Measurements from ENCODE around the gene TNF.

The TNF gene

GRCh38 chr6:31557443-31558317 is 17.7 kb upstream of the TNF start:
- peak overlapping the region; percentile 20 for H3K4me3 Mint-ChIP-seq
- peak overlapping the region; percentile 98 for H3K27ac Mint-ChIP-seq
- peaks cover 5% of the 10 kb centered on the region for H3K27me3 Mint-ChIP-seq
- H3K9me3 Mint-ChIP-seq, result no peaks in the 10 kb centered on the region
- H3K36me3 Mint-ChIP-seq (ENCODE audit: low read depth), result peaks cover 44% of the 10 kb centered on the region
- peaks cover 81% of the 10 kb centered on the region for H3K4me1 Mint-ChIP-seq (ENCODE audit: low read depth)

- Mint-ChIP-seq H3K4me3 (peak overlapping the region; percentile 80), H3K36me3 (ENCODE audit: low read depth) (peaks cover 42% of the 10 kb centered on the region), H3K27ac (peak overlapping the region; percentile 98), H3K4me1 (ENCODE audit: low read depth) (peaks cover 84% of the 10 kb centered on the region), H3K27me3 (peaks cover 5% of the 10 kb centered on the region), H3K9me3 (no peaks in the 10 kb centered on the region)
These were observed 17.1 kb upstream of the TNF start for GRCh38 chr6:31558318-31558625.

GRCh38 chr6:31558631-31559500 is 16.5 kb upstream of the TNF start:
- Mint-ChIP-seq H3K9me3 (no peaks in the 10 kb centered on the region), H3K4me1 (ENCODE audit: low read depth) (peaks cover 89% of the 10 kb centered on the region), H3K27me3 (peaks cover 5% of the 10 kb centered on the region), H3K4me3 (peak overlapping the region; percentile 80), H3K27ac (peak overlapping the region; percentile 98), H3K36me3 (ENCODE audit: low read depth) (peaks cover 44% of the 10 kb centered on the region)

DNA sequence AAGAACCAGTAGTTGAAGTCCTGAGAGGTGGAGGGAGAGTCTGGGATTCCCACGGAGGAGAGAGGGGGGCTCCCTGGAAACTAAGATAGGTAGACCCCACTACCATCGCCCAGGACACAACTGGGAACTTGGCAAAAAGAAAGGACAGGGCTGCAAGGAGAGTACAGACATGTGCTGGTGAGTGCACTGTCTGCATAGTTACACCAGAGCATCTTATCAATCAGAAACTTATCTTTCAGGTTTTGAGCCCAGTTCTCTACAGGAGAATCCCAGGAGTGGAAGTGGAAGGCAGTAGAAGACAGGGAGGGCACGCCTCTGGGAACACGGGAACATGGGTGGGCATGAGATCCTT is 15.8 kb upstream of the TNF start:
- Mint-ChIP-seq H3K27ac (peak overlapping the region; percentile 98), H3K27me3 (peaks cover 5% of the 10 kb centered on the region), H3K4me3 (peak overlapping the region; percentile 80), H3K36me3 (ENCODE audit: low read depth) (peaks cover 45% of the 10 kb centered on the region), H3K4me1 (ENCODE audit: low read depth) (peaks cover 87% of the 10 kb centered on the region), H3K9me3 (no peaks in the 10 kb centered on the region)

DNA sequence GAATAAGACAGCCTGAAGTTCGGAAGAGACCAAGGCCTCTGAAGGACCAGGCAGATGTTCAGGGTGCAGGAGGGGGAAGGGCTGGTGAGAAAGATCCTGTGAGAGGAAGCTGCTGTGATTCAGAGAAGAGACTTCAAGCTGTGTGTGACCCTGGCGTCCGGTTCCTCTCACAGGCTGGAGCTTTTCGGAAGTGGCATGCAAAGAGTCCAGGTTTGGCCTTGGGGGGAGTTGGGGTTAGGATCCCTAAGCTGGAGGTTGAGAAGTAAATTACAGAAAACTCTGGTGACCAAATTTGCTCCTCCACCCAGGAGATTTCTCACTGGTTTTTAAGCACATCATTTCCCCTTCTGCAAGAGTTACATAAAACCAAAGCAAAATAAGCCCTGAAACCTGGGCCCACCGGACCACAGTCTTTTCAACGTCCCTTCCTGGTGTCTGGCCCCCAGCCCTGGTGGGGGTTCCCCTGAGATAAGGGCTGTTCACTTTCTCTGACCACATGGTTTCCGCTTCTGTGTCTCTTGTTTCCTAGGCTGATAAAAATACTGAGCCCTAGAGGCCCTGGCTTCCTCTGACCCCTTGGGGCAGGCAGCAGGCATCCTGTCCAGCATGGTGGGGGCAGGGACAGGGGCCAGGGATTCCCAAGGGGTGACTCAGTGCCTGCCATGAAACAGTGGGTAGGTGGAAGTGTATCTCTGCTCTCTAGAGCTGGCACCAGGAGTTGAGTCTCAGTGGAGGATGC is 15.2 kb upstream of the TNF start:
- Mint-ChIP-seq H3K36me3 (ENCODE audit: low read depth) (peaks cover 47% of the 10 kb centered on the region), H3K4me1 (ENCODE audit: low read depth) (peaks cover 87% of the 10 kb centered on the region), H3K9me3 (no peaks in the 10 kb centered on the region), H3K4me3 (peak overlapping the region; percentile 80), H3K27me3 (peaks cover 5% of the 10 kb centered on the region), H3K27ac (peak overlapping the region; percentile 98)

GRCh38 chr6:31560697-31561058 is 14.7 kb upstream of the TNF start:
- peak overlapping the region; percentile 98 for H3K27ac Mint-ChIP-seq
- peaks cover 5% of the 10 kb centered on the region for H3K27me3 Mint-ChIP-seq
- H3K4me1 Mint-ChIP-seq (ENCODE audit: low read depth), result peaks cover 92% of the 10 kb centered on the region
- H3K36me3 Mint-ChIP-seq (ENCODE audit: low read depth), result peaks cover 50% of the 10 kb centered on the region
- H3K4me3 Mint-ChIP-seq, result peak overlapping the region; percentile 80
- H3K9me3 Mint-ChIP-seq, result no peaks in the 10 kb centered on the region

DNA sequence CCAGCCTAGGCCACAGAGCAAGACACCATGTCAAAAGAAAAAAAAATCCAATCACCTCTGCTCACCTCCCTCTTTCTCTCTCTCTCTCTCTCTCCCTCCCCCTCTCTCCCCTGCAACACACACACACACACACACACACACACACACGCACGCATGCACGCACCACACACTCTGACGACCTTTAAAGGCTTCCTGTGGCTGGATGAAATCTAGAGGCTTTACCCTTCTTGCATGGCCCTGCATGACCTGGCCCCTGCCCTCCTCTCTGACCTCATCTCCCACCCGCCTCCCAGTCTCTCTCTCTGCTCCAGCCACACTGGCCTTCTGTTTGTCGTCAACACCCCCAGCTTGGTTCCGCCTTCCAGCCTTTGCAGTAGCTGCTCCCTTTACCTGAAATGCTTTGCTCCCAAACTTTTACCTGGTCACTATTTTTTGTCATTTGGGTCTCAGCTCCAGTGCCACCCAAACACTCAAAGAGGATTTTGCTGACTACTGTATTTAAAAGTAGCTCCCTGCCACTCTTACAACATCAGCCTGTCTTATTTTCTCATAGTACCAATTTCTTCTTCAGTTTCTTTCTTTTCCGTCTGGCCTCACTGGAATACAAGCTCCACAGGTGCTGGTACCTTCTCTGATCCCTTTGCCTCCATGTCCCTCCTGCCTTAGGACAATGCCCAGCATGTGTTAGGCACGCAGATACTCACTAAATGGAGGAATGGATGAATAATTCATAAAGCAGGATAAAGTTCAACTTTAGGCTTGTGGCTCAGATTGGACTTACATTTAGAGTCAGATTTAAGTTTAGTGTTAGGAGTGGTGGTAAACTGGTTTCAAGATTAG is 7.6 kb upstream of the TNF start:
- Mint-ChIP-seq H3K9me3 (no peaks in the 10 kb centered on the region), H3K27ac (peak overlapping the region; percentile 84), H3K27me3 (no peaks in the 10 kb centered on the region), H3K4me3 (peak overlapping the region; percentile 70), H3K36me3 (ENCODE audit: low read depth) (peaks cover 25% of the 10 kb centered on the region), H3K4me1 (ENCODE audit: low read depth) (peaks cover 93% of the 10 kb centered on the region)

DNA sequence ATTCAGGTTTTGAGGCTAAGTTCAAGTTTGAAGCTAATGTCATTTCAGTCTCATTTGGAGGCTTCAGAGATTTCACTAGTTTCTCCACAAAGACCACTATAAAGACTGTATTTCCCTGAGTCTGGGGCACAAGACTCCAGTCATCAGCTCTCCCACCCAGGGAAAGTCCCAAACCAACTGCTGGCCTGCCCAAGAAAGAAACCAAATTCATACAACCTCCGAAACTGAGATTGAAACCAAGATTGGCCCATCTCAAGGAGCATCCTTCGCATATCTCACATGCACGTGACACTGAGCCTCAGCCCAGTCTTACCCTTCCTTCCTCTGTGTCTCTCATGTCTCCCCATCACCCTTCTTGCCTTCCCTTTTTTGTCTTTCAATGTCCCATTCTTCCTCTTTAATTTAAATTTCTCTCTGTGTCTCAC is 6.8 kb upstream of the TNF start:
- H3K4me3 Mint-ChIP-seq, result peak overlapping the region; percentile 70
- H3K36me3 Mint-ChIP-seq (ENCODE audit: low read depth), result peaks cover 26% of the 10 kb centered on the region
- no peaks in the 10 kb centered on the region for H3K9me3 Mint-ChIP-seq
- H3K27ac Mint-ChIP-seq, result peak overlapping the region; percentile 84
- peaks cover 93% of the 10 kb centered on the region for H3K4me1 Mint-ChIP-seq (ENCODE audit: low read depth)
- H3K27me3 Mint-ChIP-seq, result no peaks in the 10 kb centered on the region

DNA sequence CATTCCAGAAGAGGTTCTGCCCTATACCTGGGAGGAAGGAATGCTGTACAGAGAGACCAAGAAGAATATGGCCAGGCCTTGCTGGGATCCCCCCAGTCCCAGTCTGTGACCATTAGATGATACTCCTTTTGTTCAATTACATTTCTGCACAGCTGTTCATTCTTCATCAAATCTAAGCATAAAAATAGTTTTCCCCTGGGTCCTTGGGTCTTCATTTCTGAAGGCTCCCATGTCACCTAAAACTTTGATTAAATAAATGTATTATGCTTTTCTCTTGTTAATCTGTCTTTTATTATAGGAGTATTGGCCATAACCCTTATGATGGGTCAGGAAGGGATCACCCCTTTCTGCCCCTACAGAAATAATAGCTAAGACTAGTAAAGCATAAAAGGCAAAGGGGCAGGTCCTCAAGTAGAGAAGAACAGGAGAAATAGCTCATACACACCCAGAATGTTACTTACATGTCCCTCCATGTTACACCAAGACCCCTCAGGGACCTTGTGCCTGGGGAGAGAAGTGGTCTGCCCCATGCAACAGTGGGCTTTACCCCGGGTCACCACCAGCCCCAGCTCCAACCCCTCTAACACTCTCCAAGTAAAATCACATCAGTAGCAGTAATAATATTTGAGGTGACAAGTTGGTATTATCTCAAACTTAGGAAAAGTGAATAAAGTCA is 5.4 kb upstream of the TNF start:
- peaks cover 25% of the 10 kb centered on the region for H3K36me3 Mint-ChIP-seq (ENCODE audit: low read depth)
- no peaks in the 10 kb centered on the region for H3K27me3 Mint-ChIP-seq
- peaks cover 96% of the 10 kb centered on the region for H3K4me1 Mint-ChIP-seq (ENCODE audit: low read depth)
- H3K27ac Mint-ChIP-seq, result peak overlapping the region; percentile 56
- no peaks in the 10 kb centered on the region for H3K9me3 Mint-ChIP-seq
- H3K4me3 Mint-ChIP-seq, result peak overlapping the region; percentile 56

GRCh38 chr6:31572041-31572911 is 3.1 kb upstream of the TNF start, which contains the start of gene LTA:
Gene LTA (plus strand): TSS chr6:31572289. CDS start chr6:31572743, 454 bp downstream.
- Mint-ChIP-seq H3K36me3 (ENCODE audit: low read depth) (peaks cover 39% of the 10 kb centered on the region), H3K9me3 (no peaks in the 10 kb centered on the region), H3K4me1 (ENCODE audit: low read depth) (peaks cover 100% of the 10 kb centered on the region), H3K27me3 (no peaks in the 10 kb centered on the region), H3K27ac (peak within 1 kb of the TSS; percentile 100), H3K4me3 (peak within 1 kb of the TSS; percentile 98)

- Mint-ChIP-seq H3K9me3 (no peaks in the 10 kb centered on the region), H3K27ac (peak overlapping the region; percentile 100), H3K4me3 (peak overlapping the region; percentile 98), H3K4me1 (ENCODE audit: low read depth) (peaks cover 97% of the 10 kb centered on the region), H3K27me3 (no peaks in the 10 kb centered on the region), H3K36me3 (ENCODE audit: low read depth) (peaks cover 49% of the 10 kb centered on the region)
These were observed 1.9 kb upstream of the TNF start for GRCh38 chr6:31573239-31574105.

Data from stimulated activated naive CD8-positive, alpha-beta T cell treated with anti-CD3 and anti-CD28 coated beads, Interleukin-15, Interleukin-2, amounts not matched to agents 100 ng/mL and 50 ng/mL, for 24 hours (primary cell).